ENCODE results near the gene MPND.

- TF ChIP-seq CTCF (IDR thresholded peaks at IDR 0.05) = no peak
- no peak for TF ChIP-seq POLR2A (IDR thresholded peaks at IDR 0.05)
Measured at GRCh38 chr19:4302243-4302640, 41.1 kb upstream of the MPND start, which contains the start of gene TMIGD2.

Measured in thyroid gland (tissue), 4 donors.